ENCODE data around the gene RANBP1.

The RANBP1 gene

GRCh38 chr22:20129747-20130014 lies 13.8 kb downstream of the RANBP1 start:
- POLR2A ChIA-PET = interaction anchor here (1.5 to 4.6 kb wide), 2 partner anchors 11 to 16 kb away, joined by 4 to 51 read pairs; partner anchors contain the start of gene TRMT2A
- no peak for TF ChIP-seq TARDBP (IDR thresholded peaks at IDR 0.05)
- TF ChIP-seq LEF1 (IDR thresholded peaks at IDR 0.05; ENCODE audit: borderline replicate concordance) = no peak
- no peak for TF ChIP-seq ZNF384 (IDR thresholded peaks at IDR 0.05)
- no peak for TF ChIP-seq FOXM1 (IDR thresholded peaks at IDR 0.05; ENCODE audit: borderline replicate concordance)
- TF ChIP-seq FOXK2 (IDR thresholded peaks at IDR 0.05) = no peak
- no peak for TF ChIP-seq SP1 (IDR thresholded peaks at IDR 0.05)
- TF ChIP-seq SUZ12 (IDR thresholded peaks at IDR 0.05) = no peak
- TF ChIP-seq ARNT (IDR thresholded peaks at IDR 0.05) = no peak
- no peak for TF ChIP-seq PKNOX1 (IDR thresholded peaks at IDR 0.05)
- no peak for TF ChIP-seq BHLHE40 (IDR thresholded peaks at IDR 0.05; ENCODE audit: borderline replicate concordance)
- no peak for DNase-seq (ENCODE audit: extremely low spot score)
- CTCF ChIA-PET = interaction anchor here (0.8 to 1.5 kb wide), 5 partner anchors 9 to 233 kb away, joined by 3 to 5 read pairs (median 4); no protein-coding TSS in a partner anchor

- ChIA-PET CTCF (interaction anchor here (1.2 kb wide), 1 partner anchor 10 kb away, joined by 4 read pairs; no protein-coding TSS in a partner anchor), POLR2A (interaction anchor here (1.0 to 4.6 kb wide), 2 partner anchors 11 to 192 kb away, joined by 3 to 51 read pairs; partner anchors contain the start of gene TRMT2A)
- DNase-seq (ENCODE audit: extremely low spot score) = no peak
- TF ChIP-seq PKNOX1 (IDR thresholded peaks at IDR 0.05) = no peak
Observed at GRCh38 chr22:20130319-20130718, 14.4 kb downstream of the RANBP1 start.

- TF ChIP-seq NFRKB (IDR thresholded peaks at IDR 0.05) (no peak), FOXM1 (IDR thresholded peaks at IDR 0.05; ENCODE audit: borderline replicate concordance) (peak; percentile 87), SUZ12 (IDR thresholded peaks at IDR 0.05) (no peak), HDGF (IDR thresholded peaks at IDR 0.05; ENCODE audit: borderline replicate concordance) (no peak), BHLHE40 (IDR thresholded peaks at IDR 0.05; ENCODE audit: borderline replicate concordance) (no peak)
- ChIA-PET POLR2A (interaction anchor here (1.0 to 4.6 kb wide), 2 partner anchors 12 to 191 kb away, joined by 3 to 51 read pairs; partner anchors contain the start of gene TRMT2A), CTCF (no interaction called here)
- peak; percentile 83 for DNase-seq (ENCODE audit: extremely low spot score)
Observed at GRCh38 chr22:20130731-20131596, 15.1 kb downstream of the RANBP1 start.

GRCh38 chr22:20131597-20131858 lies 15.6 kb downstream of the RANBP1 start, which contains the start of gene ZDHHC8:
TSS of gene ZDHHC8 (plus strand) at chr22:20131804. CDS start at chr22:20131948, 144 bp downstream.
- CTCF ChIA-PET = no interaction called here
- DNase-seq (ENCODE audit: extremely low spot score) = peak; percentile 60
- POLR2A ChIA-PET = interaction anchor here (4.6 kb wide), 1 partner anchor 12 kb away, joined by 51 read pairs; the partner anchor contains the start of gene TRMT2A
- no peak for TF ChIP-seq LEF1 (IDR thresholded peaks at IDR 0.05; ENCODE audit: borderline replicate concordance)

GRCh38 chr22:20131859-20132685 lies 16.2 kb downstream of the RANBP1 start:
- POLR2A ChIA-PET = no interaction called here
- peak; percentile 42 for DNase-seq (ENCODE audit: extremely low spot score)
- CTCF ChIA-PET = no interaction called here
- TF ChIP-seq LEF1 (IDR thresholded peaks at IDR 0.05; ENCODE audit: borderline replicate concordance) (no peak), HDGF (IDR thresholded peaks at IDR 0.05; ENCODE audit: borderline replicate concordance) (peak; percentile 70; the same call in 1 of the 2 replicates), L3MBTL2 (conservative IDR thresholded peaks at IDR 0.05) (peak; percentile 79)

- peak; percentile 11; the same call in 1 of the 2 replicates for TF ChIP-seq HDGF (IDR thresholded peaks at IDR 0.05; ENCODE audit: borderline replicate concordance)
- TF ChIP-seq TARDBP (IDR thresholded peaks at IDR 0.05) = no peak
- ChIA-PET POLR2A (no interaction called here), CTCF (no interaction called here)
- no peak for DNase-seq (ENCODE audit: extremely low spot score)
Observed at GRCh38 chr22:20132686-20133246, 16.9 kb downstream of the RANBP1 start.

- no peak for TF ChIP-seq ZNF384 (IDR thresholded peaks at IDR 0.05)
- TF ChIP-seq PKNOX1 (IDR thresholded peaks at IDR 0.05) = no peak
- TF ChIP-seq BHLHE40 (IDR thresholded peaks at IDR 0.05; ENCODE audit: borderline replicate concordance) = no peak
- no peak for TF ChIP-seq SUZ12 (IDR thresholded peaks at IDR 0.05)
- ChIA-PET CTCF (no interaction called here), POLR2A (no interaction called here)
- no peak for DNase-seq (ENCODE audit: extremely low spot score)
Observed at GRCh38 chr22:20133930-20134549, 18.1 kb downstream of the RANBP1 start.

Data from HEK293T (cell line).